Skeletal muscle tissue (tissue), 4 donors: ENCODE results near the gene MEAK7. TPM values are rescaled to one million over a fixed set of nuclear protein-coding genes. Genes with fewer than 3 reads are reported as not detected.

Experiments
- H3K27ac ChIP-seq: one replicate; pipeline ENCODE4 v1.7.0; 2013; ENCODE audit warnings: mild to moderate bottlenecking, low read depth, low read length, inconsistent platforms
- H3K27me3 ChIP-seq, 3 donors: one replicate each; pipeline ENCODE4 v1.7.0; 2013; ENCODE audit warnings: low read length in 3 of 3; ENCODE audit not compliant: control insufficient read depth in 3 of 3, insufficient read depth in 3 of 3
- H3K36me3 ChIP-seq, 3 donors: one replicate each; pipeline ENCODE4 v1.7.0; 2013; ENCODE audit warnings: low read length in 3 of 3; ENCODE audit not compliant: control insufficient read depth in 3 of 3, insufficient read depth in 3 of 3
- H3K4me1 ChIP-seq, 3 donors: one replicate each; pipeline ENCODE4 v1.7.0; 2013; ENCODE audit warnings: low read length in 3 of 3, mild to moderate bottlenecking in 3 of 3; ENCODE audit not compliant: control insufficient read depth in 3 of 3, insufficient read depth in 3 of 3
- H3K4me3 ChIP-seq, 3 donors: one replicate each; pipeline ENCODE4 v1.7.0; 2013; ENCODE audit warnings: low read length in 3 of 3
- H3K9ac ChIP-seq, 3 donors: one replicate each; pipeline ENCODE4 v1.7.0; 2013; ENCODE audit warnings: low read length in 3 of 3, mild to moderate bottlenecking in 3 of 3, moderate library complexity in 2 of 3, low read depth in 1 of 3
- H3K9me3 ChIP-seq, 3 donors: one replicate each; pipeline ENCODE4 v1.7.0; 2013; ENCODE audit warnings: low read length in 3 of 3; ENCODE audit not compliant: control insufficient read depth in 3 of 3
- total RNA-seq: library from RNA; depleted of rRNA; stranded (reverse); fragments of >200 nt; gene quantifications from one replicate; pipeline ENCODE4 v1.2.3, GENCODE V29; 2014
- donor health status: Osteomylitis.

Gene MEAK7
- 6.8 TPM for total RNA-seq

- H3K27me3 ChIP-seq: no peaks in the 10 kb centered on the region
- H3K27ac ChIP-seq: peak within 1 kb of the TSS; percentile 83
- H3K4me3 ChIP-seq: peak within 1 kb of the TSS; percentile 92 to 98 (median 98)
Observed at GRCh38 chr16:84504420-84505248, at the start of gene MEAK7. Gene MEAK7, minus strand, starts transcription at chr16:84504659. Its CDS starts 6,573 bp downstream, at chr16:84498086.

GRCh38 chr16:84553873-84554399 lies 49.5 kb upstream of the MEAK7 start:
- Histone ChIP-seq H3K36me3 (no peaks in the 10 kb centered on the region), H3K27me3 (peaks cover 5 to 22% (median 15%) of the 10 kb centered on the region in 3 donors), H3K4me3 (no peak overlapping the region), H3K9me3 (no peaks in the 10 kb centered on the region), H3K27ac (no peak overlapping the region), H3K9ac (no peak overlapping the region), H3K4me1 (no peaks in the 10 kb centered on the region)

More at GRCh38 chr16:84504420-84505248, at the start of gene MEAK7:
- no peaks in the 10 kb centered on the region for H3K9me3 ChIP-seq
- H3K4me1 ChIP-seq: peaks cover 24 to 27% (median 26%) of the 10 kb centered on the region in 3 donors
- peak within 1 kb of the TSS; percentile 82 to 87 (median 87) for H3K9ac ChIP-seq
- peaks cover 0 to 3% (median 0%) of the 10 kb centered on the region in 3 donors for H3K36me3 ChIP-seq

- no peak overlapping the region for H3K27ac ChIP-seq
- H3K36me3 ChIP-seq: no peaks in the 10 kb centered on the region
- no peak overlapping the region for H3K9ac ChIP-seq
- no peaks in the 10 kb centered on the region for H3K9me3 ChIP-seq
- H3K4me1 ChIP-seq: no peaks in the 10 kb centered on the region
- peaks cover 5 to 14% (median 6%) of the 10 kb centered on the region in 3 donors for H3K27me3 ChIP-seq
- no peak overlapping the region for H3K4me3 ChIP-seq
Observed at GRCh38 chr16:84552135-84552534, 47.7 kb upstream of the MEAK7 start.

GRCh38 chr16:84550096-84550495 lies 45.6 kb upstream of the MEAK7 start:
- Histone ChIP-seq H3K27ac (no peak overlapping the region), H3K4me3 (no peak overlapping the region), H3K9ac (no peak overlapping the region), H3K27me3 (peaks cover 2 to 19% (median 8%) of the 10 kb centered on the region in 3 donors), H3K4me1 (peaks cover under 1 to 3% (median 3%) of the 10 kb centered on the region in 3 donors), H3K9me3 (no peaks in the 10 kb centered on the region), H3K36me3 (no peaks in the 10 kb centered on the region)

GRCh38 chr16:84548971-84549844 lies 44.7 kb upstream of the MEAK7 start:
- Histone ChIP-seq H3K4me3 (no peak overlapping the region), H3K9ac (peak overlapping the region in 1 of 3 donors; percentile 16), H3K27me3 (peaks cover 2 to 23% (median 8%) of the 10 kb centered on the region in 3 donors), H3K36me3 (no peaks in the 10 kb centered on the region), H3K4me1 (peaks cover 9 to 12% (median 10%) of the 10 kb centered on the region in 3 donors), H3K27ac (peak overlapping the region; percentile 40), H3K9me3 (no peaks in the 10 kb centered on the region)

GRCh38 chr16:84548508-84548907 lies 44.0 kb upstream of the MEAK7 start:
- H3K9me3 ChIP-seq: no peaks in the 10 kb centered on the region
- no peak overlapping the region for H3K4me3 ChIP-seq
- H3K4me1 ChIP-seq: peaks cover 9 to 14% (median 12%) of the 10 kb centered on the region in 3 donors
- H3K36me3 ChIP-seq: no peaks in the 10 kb centered on the region
- H3K9ac ChIP-seq: no peak overlapping the region
- H3K27me3 ChIP-seq: peaks cover 2 to 17% (median 4%) of the 10 kb centered on the region in 3 donors
- peak overlapping the region; percentile 40 for H3K27ac ChIP-seq

GRCh38 chr16:84547546-84548061 lies 43.1 kb upstream of the MEAK7 start:
- H3K4me1 ChIP-seq: peaks cover 9 to 14% (median 12%) of the 10 kb centered on the region in 3 donors
- H3K4me3 ChIP-seq: no peak overlapping the region
- H3K27ac ChIP-seq: no peak overlapping the region
- no peaks in the 10 kb centered on the region for H3K36me3 ChIP-seq
- H3K9ac ChIP-seq: no peak overlapping the region
- peaks cover 2 to 14% (median 4%) of the 10 kb centered on the region in 3 donors for H3K27me3 ChIP-seq
- no peaks in the 10 kb centered on the region for H3K9me3 ChIP-seq

GRCh38 chr16:84546669-84547545 lies 42.4 kb upstream of the MEAK7 start:
- peaks cover 2 to 14% (median 4%) of the 10 kb centered on the region in 3 donors for H3K27me3 ChIP-seq
- H3K4me3 ChIP-seq: no peak overlapping the region
- H3K36me3 ChIP-seq: no peaks in the 10 kb centered on the region
- no peak overlapping the region for H3K9ac ChIP-seq
- no peaks in the 10 kb centered on the region for H3K9me3 ChIP-seq
- H3K27ac ChIP-seq: no peak overlapping the region
- H3K4me1 ChIP-seq: peaks cover 9 to 14% (median 12%) of the 10 kb centered on the region in 3 donors
